ENCODE results near the gene RAB36.
A peak's percentile ranks its signal among the peaks of the same experiment; 100 is the strongest.

The RAB36 gene

GRCh38 chr22:23138584-23139435 is 6.5 kb upstream of the RAB36 start:
- no peak for DNase-seq (ENCODE audit: low read depth, low spot score)
- in situ Hi-C loops (cut with HindIII; ENCODE audit: low sequenced_read_pairs): no loop called here
- TF ChIP-seq CTCF (IDR thresholded peaks at IDR 0.05; ENCODE audit: low read depth, low read length): no peak
- no peak overlapping the region for H3K4me3 ChIP-seq (ENCODE audit: low read depth, low read length)

DNA sequence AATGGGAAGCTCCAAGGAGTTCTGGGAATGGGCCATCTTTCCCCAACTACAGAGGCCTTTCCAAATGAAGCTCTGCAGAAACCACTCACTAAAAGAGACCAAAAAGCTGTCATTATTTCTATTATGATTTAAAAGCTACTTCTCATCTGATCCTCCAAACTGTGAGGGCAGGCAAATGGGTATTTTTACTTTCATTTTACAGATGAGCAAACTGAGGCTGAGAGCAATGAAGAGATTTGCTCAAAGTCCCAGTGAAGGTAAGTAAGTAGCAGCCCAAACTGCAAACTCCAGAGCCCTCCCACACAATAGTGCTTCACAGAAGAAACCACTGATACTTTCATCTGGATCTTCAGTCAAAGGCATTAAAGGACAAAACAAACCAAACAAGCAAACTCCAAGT is 4.9 kb upstream of the RAB36 start:
- in situ Hi-C loops (cut with HindIII; ENCODE audit: low sequenced_read_pairs): no loop called here
- H3K4me3 ChIP-seq (ENCODE audit: low read depth, low read length): no peak overlapping the region
- no peak for TF ChIP-seq CTCF (IDR thresholded peaks at IDR 0.05; ENCODE audit: low read depth, low read length)
- DNase-seq (ENCODE audit: low read depth, low spot score): no peak

DNA sequence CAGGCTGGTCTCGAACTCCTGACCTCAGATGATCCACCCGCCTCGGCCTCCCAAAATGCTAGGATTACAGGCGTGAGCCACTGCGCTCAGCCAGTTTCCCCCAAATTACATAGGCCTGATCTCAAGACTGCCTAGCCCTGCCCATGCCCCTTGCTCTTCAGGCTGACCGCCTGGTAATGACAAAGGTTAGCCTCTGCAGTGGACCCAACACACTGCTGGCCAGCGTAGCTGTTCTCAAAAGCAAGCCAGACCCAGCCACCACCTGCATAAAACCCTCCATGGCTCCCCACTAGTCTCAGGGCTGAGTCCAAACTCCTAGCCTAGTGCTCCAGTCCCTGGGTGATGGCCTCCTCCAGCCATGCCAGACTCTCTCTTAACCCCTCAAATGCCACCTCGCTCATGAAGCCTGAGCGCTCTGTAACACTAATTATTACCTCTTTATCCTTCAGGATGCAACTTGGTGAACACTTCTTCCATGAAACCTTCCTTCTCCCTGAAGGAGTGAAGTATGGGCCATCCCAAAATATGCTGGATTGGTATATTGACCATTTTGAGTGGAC is 2.7 kb upstream of the RAB36 start:
- no peak for TF ChIP-seq CTCF (IDR thresholded peaks at IDR 0.05; ENCODE audit: low read depth, low read length)

DNA sequence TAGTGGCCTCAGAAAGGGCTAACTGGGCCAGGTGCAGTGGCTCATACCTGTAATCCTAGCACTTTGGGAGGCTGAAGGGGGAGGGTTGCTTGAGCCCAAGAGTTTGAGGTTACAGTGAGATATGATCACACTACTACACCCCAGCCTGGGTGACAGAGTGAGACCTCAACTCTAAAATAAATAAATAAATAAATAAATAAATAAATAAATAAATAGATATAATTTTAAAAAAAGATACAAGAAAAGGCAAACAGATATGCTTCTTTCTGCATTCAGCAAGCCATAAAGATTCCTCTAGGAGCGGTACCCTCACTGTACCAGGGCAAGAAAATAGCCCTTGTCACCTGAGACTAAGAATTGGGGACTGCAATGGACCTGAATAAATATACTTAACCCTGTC is 2.2 kb upstream of the RAB36 start:
- no peak overlapping the region for H3K4me3 ChIP-seq (ENCODE audit: low read depth, low read length)
- no peak for TF ChIP-seq CTCF (IDR thresholded peaks at IDR 0.05; ENCODE audit: low read depth, low read length)
- DNase-seq (ENCODE audit: low read depth, low spot score): no peak
- in situ Hi-C loops (cut with HindIII; ENCODE audit: low sequenced_read_pairs): no loop called here

More for the DNA sequence above, 2.7 kb upstream of the RAB36 start:
- in situ Hi-C loops (cut with HindIII; ENCODE audit: low sequenced_read_pairs): no loop called here
- no peak overlapping the region for H3K4me3 ChIP-seq (ENCODE audit: low read depth, low read length)
- no peak for DNase-seq (ENCODE audit: low read depth, low spot score)

- no peak overlapping the region for H3K4me3 ChIP-seq (ENCODE audit: low read depth, low read length)
- in situ Hi-C loops (cut with HindIII; ENCODE audit: low sequenced_read_pairs): no loop called here
- no peak for TF ChIP-seq CTCF (IDR thresholded peaks at IDR 0.05; ENCODE audit: low read depth, low read length)
- no peak for DNase-seq (ENCODE audit: low read depth, low spot score)
Observed at GRCh38 chr22:23144432-23144831, 845 bp upstream of the RAB36 start.

- DNase-seq (ENCODE audit: low read depth, low spot score): no peak
- in situ Hi-C loops (cut with HindIII; ENCODE audit: low sequenced_read_pairs): no loop called here
- H3K4me3 ChIP-seq (ENCODE audit: low read depth, low read length): peak overlapping the region; percentile 59
- no peak for TF ChIP-seq CTCF (IDR thresholded peaks at IDR 0.05; ENCODE audit: low read depth, low read length)
Observed at GRCh38 chr22:23145878-23146470, 697 bp downstream of the RAB36 start.

Data from astrocyte of the spinal cord (primary cell).